HepG2 (cell line): ENCODE measurements around the gene ATAD3C. TPM values are rescaled to one million over a fixed set of nuclear protein-coding genes. Genes with fewer than 3 reads are reported as not detected.

ENCODE experiments used
- BCL6 ChIP-seq: IDR thresholded peaks from 2 replicates; pipeline ENCODE4 v1.6.1; 2016; ENCODE audit warnings: missing genetic modification reagents, missing compliant biosample characterization
- NFIB ChIP-seq: sonication (generic); formaldehyde crosslinking; IDR thresholded peaks from 2 replicates; pipeline ENCODE4 v1.9.0; 2021; ENCODE audit warnings: missing genetic modification reagents, mild to moderate bottlenecking, borderline replicate concordance
- SALL2 ChIP-seq: sonication (generic); formaldehyde crosslinking; IDR thresholded peaks from 2 replicates; pipeline ENCODE4 v1.8.1; 2023; ENCODE audit warnings: mild to moderate bottlenecking, missing genetic modification reagents, inconsistent platforms
- THRA ChIP-seq: sonication (generic); formaldehyde crosslinking; IDR thresholded peaks from 2 replicates; pipeline ENCODE4 v1.4.0; 2020; ENCODE audit warnings: missing genetic modification reagents, borderline replicate concordance
- ZFX ChIP-seq: sonication (generic); formaldehyde crosslinking; IDR thresholded peaks from 2 replicates; pipeline ENCODE4 v1.4.0; 2020; ENCODE audit warnings: mild to moderate bottlenecking, low read depth, missing genetic modification reagents, moderate library complexity
- ZNF280D ChIP-seq: sonication (generic); formaldehyde crosslinking; IDR thresholded peaks from 2 replicates; pipeline ENCODE4 v1.5.1; 2020; ENCODE audit warnings: mild to moderate bottlenecking, missing genetic modification reagents
- ZNF558 ChIP-seq: sonication (generic); formaldehyde crosslinking; IDR thresholded peaks from 2 replicates; pipeline ENCODE4 v1.9.0; 2022; ENCODE audit warnings: mild to moderate bottlenecking, missing genetic modification reagents, borderline replicate concordance
- ZZZ3 ChIP-seq: sonication (generic); formaldehyde crosslinking; IDR thresholded peaks from 2 replicates; pipeline ENCODE4 v1.4.0; 2020; ENCODE audit warnings: missing genetic modification reagents, mild to moderate bottlenecking, borderline replicate concordance
- polyA plus RNA-seq, 8 experiments: library from polyadenylated mRNA; depleted of rRNA in 3 of 8; stranded (reverse) in 7 of 8; unstranded in 1 of 8; fragments of >200 nt; fragmentation: Illumina TruSeq in 4 of 8; extraction: Trizol in 4 of 8; gene quantifications; 2 replicates each; pipeline versions ENCODE4 v1.2.1 to v1.2.3, GENCODE V29; 2011 to 2016; ENCODE audit warnings: low read depth in 4 of 8, missing spikeins in 1 of 8, mixed read lengths in 1 of 8; ENCODE audit not compliant: insufficient read depth in 1 of 8
- total RNA-seq, 5 experiments: library from RNA; depleted of rRNA; stranded (reverse); fragments of >200 nt; fragmentation: Illumina TruSeq; extraction: Trizol; gene quantifications; 2 replicates each; pipeline ENCODE4 v1.2.3, GENCODE V29; 2016; ENCODE audit warnings: low read depth in 1 of 5
- TF ChIP-seq, protein P1 (sequence below): sonication (generic); formaldehyde crosslinking; IDR thresholded peaks from 2 replicates; pipeline ENCODE4 v1.8.1; 2022; ENCODE audit warnings: mild to moderate bottlenecking, missing genetic modification reagents
- TF ChIP-seq, protein P2 (sequence below): sonication (generic); formaldehyde crosslinking; IDR thresholded peaks from 2 replicates; pipeline ENCODE4 v1.4.0; 2020; ENCODE audit warnings: missing genetic modification reagents
- TF ChIP-seq, protein P3 (sequence below): sonication (generic); formaldehyde crosslinking; conservative IDR thresholded peaks from 2 replicates; pipeline ENCODE4 v1.8.0; 2022; ENCODE audit warnings: mild to moderate bottlenecking, moderate library complexity, missing genetic modification reagents

ATAD3C gene
- total and polyA plus RNA-seq, 2 of the 13 experiments (the other 11 are each of a cell fraction or from before 2014, with no cell fraction given): 2.4 to 3.2 TPM

- TF ChIP-seq, protein P1, sequence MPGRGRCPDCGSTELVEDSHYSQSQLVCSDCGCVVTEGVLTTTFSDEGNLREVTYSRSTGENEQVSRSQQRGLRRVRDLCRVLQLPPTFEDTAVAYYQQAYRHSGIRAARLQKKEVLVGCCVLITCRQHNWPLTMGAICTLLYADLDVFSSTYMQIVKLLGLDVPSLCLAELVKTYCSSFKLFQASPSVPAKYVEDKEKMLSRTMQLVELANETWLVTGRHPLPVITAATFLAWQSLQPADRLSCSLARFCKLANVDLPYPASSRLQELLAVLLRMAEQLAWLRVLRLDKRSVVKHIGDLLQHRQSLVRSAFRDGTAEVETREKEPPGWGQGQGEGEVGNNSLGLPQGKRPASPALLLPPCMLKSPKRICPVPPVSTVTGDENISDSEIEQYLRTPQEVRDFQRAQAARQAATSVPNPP (CRISPR knock-in tag): no peak
- TF ChIP-seq, protein P2, sequence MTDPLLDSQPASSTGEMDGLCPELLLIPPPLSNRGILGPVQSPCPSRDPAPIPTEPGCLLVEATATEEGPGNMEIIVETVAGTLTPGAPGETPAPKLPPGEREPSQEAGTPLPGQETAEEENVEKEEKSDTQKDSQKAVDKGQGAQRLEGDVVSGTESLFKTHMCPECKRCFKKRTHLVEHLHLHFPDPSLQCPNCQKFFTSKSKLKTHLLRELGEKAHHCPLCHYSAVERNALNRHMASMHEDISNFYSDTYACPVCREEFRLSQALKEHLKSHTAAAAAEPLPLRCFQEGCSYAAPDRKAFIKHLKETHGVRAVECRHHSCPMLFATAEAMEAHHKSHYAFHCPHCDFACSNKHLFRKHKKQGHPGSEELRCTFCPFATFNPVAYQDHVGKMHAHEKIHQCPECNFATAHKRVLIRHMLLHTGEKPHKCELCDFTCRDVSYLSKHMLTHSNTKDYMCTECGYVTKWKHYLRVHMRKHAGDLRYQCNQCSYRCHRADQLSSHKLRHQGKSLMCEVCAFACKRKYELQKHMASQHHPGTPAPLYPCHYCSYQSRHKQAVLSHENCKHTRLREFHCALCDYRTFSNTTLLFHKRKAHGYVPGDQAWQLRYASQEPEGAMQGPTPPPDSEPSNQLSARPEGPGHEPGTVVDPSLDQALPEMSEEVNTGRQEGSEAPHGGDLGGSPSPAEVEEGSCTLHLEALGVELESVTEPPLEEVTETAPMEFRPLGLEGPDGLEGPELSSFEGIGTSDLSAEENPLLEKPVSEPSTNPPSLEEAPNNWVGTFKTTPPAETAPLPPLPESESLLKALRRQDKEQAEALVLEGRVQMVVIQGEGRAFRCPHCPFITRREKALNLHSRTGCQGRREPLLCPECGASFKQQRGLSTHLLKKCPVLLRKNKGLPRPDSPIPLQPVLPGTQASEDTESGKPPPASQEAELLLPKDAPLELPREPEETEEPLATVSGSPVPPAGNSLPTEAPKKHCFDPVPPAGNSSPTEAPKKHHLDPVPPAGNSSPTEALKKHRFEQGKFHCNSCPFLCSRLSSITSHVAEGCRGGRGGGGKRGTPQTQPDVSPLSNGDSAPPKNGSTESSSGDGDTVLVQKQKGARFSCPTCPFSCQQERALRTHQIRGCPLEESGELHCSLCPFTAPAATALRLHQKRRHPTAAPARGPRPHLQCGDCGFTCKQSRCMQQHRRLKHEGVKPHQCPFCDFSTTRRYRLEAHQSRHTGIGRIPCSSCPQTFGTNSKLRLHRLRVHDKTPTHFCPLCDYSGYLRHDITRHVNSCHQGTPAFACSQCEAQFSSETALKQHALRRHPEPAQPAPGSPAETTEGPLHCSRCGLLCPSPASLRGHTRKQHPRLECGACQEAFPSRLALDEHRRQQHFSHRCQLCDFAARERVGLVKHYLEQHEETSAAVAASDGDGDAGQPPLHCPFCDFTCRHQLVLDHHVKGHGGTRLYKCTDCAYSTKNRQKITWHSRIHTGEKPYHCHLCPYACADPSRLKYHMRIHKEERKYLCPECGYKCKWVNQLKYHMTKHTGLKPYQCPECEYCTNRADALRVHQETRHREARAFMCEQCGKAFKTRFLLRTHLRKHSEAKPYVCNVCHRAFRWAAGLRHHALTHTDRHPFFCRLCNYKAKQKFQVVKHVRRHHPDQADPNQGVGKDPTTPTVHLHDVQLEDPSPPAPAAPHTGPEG (CRISPR knock-in tag): no peak
- TF ChIP-seq ZFX (CRISPR knock-in tag): peak; percentile 84
- TF ChIP-seq, protein P3, sequence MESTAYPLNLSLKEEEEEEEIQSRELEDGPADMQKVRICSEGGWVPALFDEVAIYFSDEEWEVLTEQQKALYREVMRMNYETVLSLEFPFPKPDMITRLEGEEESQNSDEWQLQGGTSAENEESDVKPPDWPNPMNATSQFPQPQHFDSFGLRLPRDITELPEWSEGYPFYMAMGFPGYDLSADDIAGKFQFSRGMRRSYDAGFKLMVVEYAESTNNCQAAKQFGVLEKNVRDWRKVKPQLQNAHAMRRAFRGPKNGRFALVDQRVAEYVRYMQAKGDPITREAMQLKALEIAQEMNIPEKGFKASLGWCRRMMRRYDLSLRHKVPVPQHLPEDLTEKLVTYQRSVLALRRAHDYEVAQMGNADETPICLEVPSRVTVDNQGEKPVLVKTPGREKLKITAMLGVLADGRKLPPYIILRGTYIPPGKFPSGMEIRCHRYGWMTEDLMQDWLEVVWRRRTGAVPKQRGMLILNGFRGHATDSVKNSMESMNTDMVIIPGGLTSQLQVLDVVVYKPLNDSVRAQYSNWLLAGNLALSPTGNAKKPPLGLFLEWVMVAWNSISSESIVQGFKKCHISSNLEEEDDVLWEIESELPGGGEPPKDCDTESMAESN: no peak
- peak; percentile 4; the same call in 1 of the 2 replicates for TF ChIP-seq THRA (CRISPR knock-in tag)
- no peak; the same call in 1 of the 2 replicates for TF ChIP-seq ZZZ3 (CRISPR knock-in tag)
- TF ChIP-seq SALL2 (CRISPR knock-in tag): peak; percentile 79; the same call in 1 of the 2 replicates
- TF ChIP-seq ZNF558 (CRISPR knock-in tag): peak; percentile 32; the same call in 1 of the 2 replicates
- TF ChIP-seq BCL6 (CRISPR knock-in tag): peak; percentile 59
- 0 out of 2 replicates have a peak, but pooled peaks have one; percentile 7 for TF ChIP-seq NFIB (CRISPR knock-in tag)
- no peak for TF ChIP-seq ZNF280D (CRISPR knock-in tag)
Observed at GRCh38 chr1:1441002-1441888, 8.2 kb upstream of the ATAD3C start (continued).
